Bronchial epithelial cell (primary cell): ENCODE results near the gene SYT7. TPM values are rescaled to one million over a fixed set of nuclear protein-coding genes. Genes with fewer than 3 reads are reported as not detected.
A peak's percentile ranks its signal among the peaks of the same experiment; 100 is the strongest.

Experiments used
- DNase-seq: peaks from one replicate; pipeline ENCODE4 v3.0.0-alpha.2; 2010; ENCODE audit warnings: low read depth
- FAIRE-seq: peaks from 2 replicates; lab custom pipeline; 2011; peaks lifted over from hg19 to GRCh38; lab: Jason Lieb, UNC
- H3K27me3 ChIP-seq: 2 replicates; pipeline ENCODE4 v1.5.1; 2011; ENCODE audit warnings: low read length; ENCODE audit not compliant: control insufficient read depth, insufficient read depth
- H3K36me3 ChIP-seq: 2 replicates; pipeline ENCODE4 v1.5.1; 2011; ENCODE audit warnings: low read length; ENCODE audit not compliant: control insufficient read depth, insufficient read depth
- H3K4me3 ChIP-seq: 2 replicates; pipeline ENCODE4 v1.5.1; 2011; ENCODE audit warnings: mild to moderate bottlenecking, low read depth, low read length, control low read depth
- total RNA-seq: library from RNA; depleted of rRNA; stranded (reverse); fragments of >200 nt; gene quantifications from 2 replicates; pipeline ENCODE4 v1.2.1, GENCODE V29; 2014
- TF ChIP-seq, protein P1 (sequence below): IDR thresholded peaks from 2 replicates; pipeline ENCODE4 v1.5.1; 2011; ENCODE audit warnings: mild to moderate bottlenecking, moderate library complexity, low read length, control low read depth, inconsistent platforms; ENCODE audit not compliant: insufficient read depth, severe bottlenecking

The SYT7 gene
- total RNA-seq, 1 donor from 2014 or later, result 21.1 TPM

GRCh38 chr11:61503135-61503770 is 77.6 kb downstream of the SYT7 start:
- FAIRE-seq (no peak), DNase-seq (no peak)
- Histone ChIP-seq H3K36me3 (no peaks in the 10 kb centered on the region), H3K27me3 (peaks cover 7% of the 10 kb centered on the region), H3K4me3 (no peak overlapping the region)
- TF ChIP-seq, protein P1, sequence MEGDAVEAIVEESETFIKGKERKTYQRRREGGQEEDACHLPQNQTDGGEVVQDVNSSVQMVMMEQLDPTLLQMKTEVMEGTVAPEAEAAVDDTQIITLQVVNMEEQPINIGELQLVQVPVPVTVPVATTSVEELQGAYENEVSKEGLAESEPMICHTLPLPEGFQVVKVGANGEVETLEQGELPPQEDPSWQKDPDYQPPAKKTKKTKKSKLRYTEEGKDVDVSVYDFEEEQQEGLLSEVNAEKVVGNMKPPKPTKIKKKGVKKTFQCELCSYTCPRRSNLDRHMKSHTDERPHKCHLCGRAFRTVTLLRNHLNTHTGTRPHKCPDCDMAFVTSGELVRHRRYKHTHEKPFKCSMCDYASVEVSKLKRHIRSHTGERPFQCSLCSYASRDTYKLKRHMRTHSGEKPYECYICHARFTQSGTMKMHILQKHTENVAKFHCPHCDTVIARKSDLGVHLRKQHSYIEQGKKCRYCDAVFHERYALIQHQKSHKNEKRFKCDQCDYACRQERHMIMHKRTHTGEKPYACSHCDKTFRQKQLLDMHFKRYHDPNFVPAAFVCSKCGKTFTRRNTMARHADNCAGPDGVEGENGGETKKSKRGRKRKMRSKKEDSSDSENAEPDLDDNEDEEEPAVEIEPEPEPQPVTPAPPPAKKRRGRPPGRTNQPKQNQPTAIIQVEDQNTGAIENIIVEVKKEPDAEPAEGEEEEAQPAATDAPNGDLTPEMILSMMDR, result no peak

GRCh38 chr11:61502522-61502921 is 78.4 kb downstream of the SYT7 start:
- DNase-seq, result no peak
- no peak for FAIRE-seq
- no peak overlapping the region for H3K4me3 ChIP-seq
- TF ChIP-seq, protein P1, result no peak
- H3K27me3 ChIP-seq, result peaks cover under 1% of the 10 kb centered on the region
- H3K36me3 ChIP-seq, result no peaks in the 10 kb centered on the region

DNA sequence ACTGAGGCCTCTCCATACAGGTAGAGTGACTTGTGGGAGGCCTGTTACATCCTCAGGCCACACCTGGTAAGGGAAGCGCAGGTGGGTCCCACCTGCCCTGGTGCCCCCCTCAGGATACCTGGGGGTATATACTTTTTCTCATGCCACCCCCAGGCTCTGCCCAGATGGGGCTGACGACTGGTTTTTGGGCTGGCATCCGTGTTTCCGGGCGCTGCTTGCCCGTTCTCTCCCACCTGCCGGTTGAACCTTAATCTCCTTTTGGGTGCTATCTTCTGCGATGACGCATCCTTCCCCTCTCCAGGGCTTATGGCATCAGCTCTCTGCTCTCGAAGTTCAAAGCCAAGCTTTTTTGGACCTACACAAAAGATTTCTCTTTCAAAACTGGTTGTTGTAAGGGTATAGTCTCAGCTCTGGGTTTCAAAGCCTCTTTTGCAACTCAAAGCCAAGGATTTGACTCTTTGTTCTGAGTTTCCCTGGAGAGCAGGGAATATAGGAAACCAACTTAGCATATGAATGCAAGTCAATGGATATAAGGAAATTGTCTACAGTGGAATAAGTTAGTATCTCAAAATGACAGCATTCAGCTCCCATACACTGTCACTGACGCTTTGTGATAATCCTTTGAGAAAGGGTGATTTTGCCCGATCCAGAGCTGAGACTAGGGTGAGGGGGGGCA is 80.9 kb downstream of the SYT7 start:
- TF ChIP-seq, protein P1, result no peak
- DNase-seq (no peak), FAIRE-seq (no peak)
- Histone ChIP-seq H3K4me3 (no peak overlapping the region), H3K36me3 (no peaks in the 10 kb centered on the region), H3K27me3 (no peaks in the 10 kb centered on the region)

DNA sequence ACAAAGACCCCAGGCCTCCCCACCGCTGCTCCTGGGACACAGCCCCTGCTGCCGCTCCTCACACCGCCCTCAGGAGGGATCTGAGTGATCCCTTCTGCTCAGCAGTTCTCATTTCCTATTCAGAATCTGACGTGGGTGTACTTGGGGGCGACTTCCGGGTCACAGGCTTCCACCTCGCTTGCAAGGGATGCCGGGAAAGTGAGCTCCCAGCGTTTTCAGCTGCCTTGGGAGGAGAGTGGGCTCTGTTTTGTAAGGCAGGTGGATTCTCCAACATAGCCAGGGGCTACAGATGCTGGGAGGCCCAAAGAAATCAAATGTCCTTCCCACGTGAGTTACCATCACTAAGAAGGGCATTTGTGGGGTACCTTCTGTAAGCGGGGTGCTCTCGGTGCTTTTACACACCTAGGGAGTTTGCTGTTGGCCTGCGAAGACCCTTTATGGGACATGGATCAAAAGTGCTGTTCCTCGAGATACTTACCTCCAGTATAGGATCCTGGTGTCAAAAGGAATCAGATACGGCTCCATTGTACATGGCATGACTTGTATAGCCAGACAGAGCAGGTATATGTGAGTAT is 82.0 kb downstream of the SYT7 start:
- TF ChIP-seq, protein P1, result no peak
- FAIRE-seq (no peak), DNase-seq (no peak)
- H3K4me3 ChIP-seq, result no peak overlapping the region
- H3K27me3 ChIP-seq, result no peaks in the 10 kb centered on the region
- no peaks in the 10 kb centered on the region for H3K36me3 ChIP-seq

GRCh38 chr11:61497876-61498275 is 83.0 kb downstream of the SYT7 start:
- TF ChIP-seq, protein P1, result no peak
- FAIRE-seq (peak; percentile 60), DNase-seq (no peak)
- H3K36me3 ChIP-seq, result no peaks in the 10 kb centered on the region
- no peak overlapping the region for H3K4me3 ChIP-seq
- H3K27me3 ChIP-seq, result no peaks in the 10 kb centered on the region
